Measurements from ENCODE around the gene SDK2.

SDK2 gene

GRCh38 chr17:73613271-73614233, 30.7 kb downstream of the SDK2 start:
- peak; percentile 7 for DNase-seq (ENCODE audit: low read depth)
- TF ChIP-seq, protein P1, sequence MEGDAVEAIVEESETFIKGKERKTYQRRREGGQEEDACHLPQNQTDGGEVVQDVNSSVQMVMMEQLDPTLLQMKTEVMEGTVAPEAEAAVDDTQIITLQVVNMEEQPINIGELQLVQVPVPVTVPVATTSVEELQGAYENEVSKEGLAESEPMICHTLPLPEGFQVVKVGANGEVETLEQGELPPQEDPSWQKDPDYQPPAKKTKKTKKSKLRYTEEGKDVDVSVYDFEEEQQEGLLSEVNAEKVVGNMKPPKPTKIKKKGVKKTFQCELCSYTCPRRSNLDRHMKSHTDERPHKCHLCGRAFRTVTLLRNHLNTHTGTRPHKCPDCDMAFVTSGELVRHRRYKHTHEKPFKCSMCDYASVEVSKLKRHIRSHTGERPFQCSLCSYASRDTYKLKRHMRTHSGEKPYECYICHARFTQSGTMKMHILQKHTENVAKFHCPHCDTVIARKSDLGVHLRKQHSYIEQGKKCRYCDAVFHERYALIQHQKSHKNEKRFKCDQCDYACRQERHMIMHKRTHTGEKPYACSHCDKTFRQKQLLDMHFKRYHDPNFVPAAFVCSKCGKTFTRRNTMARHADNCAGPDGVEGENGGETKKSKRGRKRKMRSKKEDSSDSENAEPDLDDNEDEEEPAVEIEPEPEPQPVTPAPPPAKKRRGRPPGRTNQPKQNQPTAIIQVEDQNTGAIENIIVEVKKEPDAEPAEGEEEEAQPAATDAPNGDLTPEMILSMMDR (conservative IDR thresholded peaks at IDR 0.05; ENCODE audit: low read depth, low read length): no peak
- no peak overlapping the region for H3K4me3 ChIP-seq (ENCODE audit: low read depth, low read length)

DNA sequence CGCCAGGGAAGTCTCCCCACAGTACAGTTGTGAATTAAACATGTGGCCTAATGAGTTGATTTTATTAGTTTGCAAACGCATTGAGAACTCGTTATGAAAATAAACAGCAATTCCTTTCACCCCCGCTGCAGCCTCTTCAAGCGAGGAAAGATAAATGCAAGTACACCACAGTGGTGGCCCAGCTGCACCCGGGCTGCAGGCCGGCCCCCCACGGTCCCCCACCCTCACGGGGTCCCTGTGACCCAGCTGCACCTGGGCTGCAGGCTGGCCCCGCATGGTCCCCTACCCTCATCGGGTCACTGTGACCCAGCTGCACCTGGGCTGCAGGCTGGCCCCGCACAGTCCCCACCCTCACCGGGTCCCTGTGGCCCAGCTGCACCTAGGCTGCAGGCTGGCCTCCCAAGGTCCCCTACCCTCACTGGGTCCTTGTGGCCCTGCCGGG, 32.2 kb downstream of the SDK2 start:
- no peak for DNase-seq (ENCODE audit: low read depth)
- TF ChIP-seq, protein P1 (conservative IDR thresholded peaks at IDR 0.05; ENCODE audit: low read depth, low read length): no peak
- H3K4me3 ChIP-seq (ENCODE audit: low read depth, low read length): no peak overlapping the region

DNA sequence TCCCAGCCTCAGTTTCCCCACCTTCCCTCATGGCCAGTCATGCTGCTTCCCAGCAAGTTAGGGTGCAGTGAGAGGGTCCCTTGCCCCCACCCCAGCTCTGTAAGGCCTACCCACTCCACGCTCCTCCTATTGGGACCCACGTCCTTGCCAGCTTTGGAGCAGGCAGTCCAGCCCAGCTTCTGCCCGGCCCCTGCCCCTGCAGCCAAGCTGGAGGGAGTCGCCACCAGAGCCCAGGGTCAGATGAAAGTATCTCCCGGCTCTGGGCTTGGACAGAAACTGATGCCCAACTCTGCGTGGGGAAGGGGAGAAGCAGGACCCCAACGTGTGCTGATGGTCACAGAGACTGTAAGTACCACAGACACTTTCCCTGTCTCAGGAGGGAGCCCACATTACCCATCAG, 32.6 kb downstream of the SDK2 start:
- TF ChIP-seq, protein P1 (conservative IDR thresholded peaks at IDR 0.05; ENCODE audit: low read depth, low read length): no peak
- H3K4me3 ChIP-seq (ENCODE audit: low read depth, low read length): no peak overlapping the region
- DNase-seq (ENCODE audit: low read depth): no peak

GRCh38 chr17:73610331-73610911, 33.8 kb downstream of the SDK2 start:
- no peak overlapping the region for H3K4me3 ChIP-seq (ENCODE audit: low read depth, low read length)
- DNase-seq (ENCODE audit: low read depth): no peak
- TF ChIP-seq, protein P1 (conservative IDR thresholded peaks at IDR 0.05; ENCODE audit: low read depth, low read length): no peak

GRCh38 chr17:73609758-73610157, 34.5 kb downstream of the SDK2 start:
- H3K4me3 ChIP-seq (ENCODE audit: low read depth, low read length): no peak overlapping the region
- DNase-seq (ENCODE audit: low read depth): no peak
- TF ChIP-seq, protein P1 (conservative IDR thresholded peaks at IDR 0.05; ENCODE audit: low read depth, low read length): no peak

DNA sequence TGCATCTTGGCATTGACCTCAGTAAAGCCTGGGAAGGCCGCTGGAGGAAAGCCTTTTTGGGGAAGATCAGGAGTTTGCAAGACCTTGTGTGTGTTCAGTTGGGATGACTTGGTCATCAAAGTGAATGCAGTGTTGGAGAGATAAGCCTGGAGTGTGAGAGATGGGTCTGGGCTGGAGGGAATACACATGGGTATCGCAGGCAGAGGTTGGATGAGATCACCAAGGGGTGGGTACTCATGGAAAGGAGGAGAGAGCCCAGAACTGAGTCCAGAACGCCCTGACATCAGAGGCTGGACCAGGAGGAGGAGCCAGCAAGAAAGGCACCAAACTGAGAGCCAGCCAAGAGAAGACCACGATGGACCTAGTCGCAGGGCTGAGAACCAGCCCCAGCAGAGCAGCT, 35.2 kb downstream of the SDK2 start:
- DNase-seq (ENCODE audit: low read depth): no peak
- no peak overlapping the region for H3K4me3 ChIP-seq (ENCODE audit: low read depth, low read length)
- TF ChIP-seq, protein P1 (conservative IDR thresholded peaks at IDR 0.05; ENCODE audit: low read depth, low read length): no peak
